OCI-LY7 (cell line): ENCODE data around the gene HYCC2. TPM values are rescaled to one million over a fixed set of nuclear protein-coding genes. Genes with fewer than 3 reads are reported as not detected.
"Not testable (repeated sequence)": the region's sequence is repeated elsewhere in the genome, so short reads cannot be mapped to it uniquely, and the experiment has no call there.

ENCODE experiments used
- BruUV-seq: library from RNA; stranded (reverse); fragments of 400-500 nt; replicated peaks from 2 replicates; lab custom pipeline; 2021; lab: Mats Ljungman, UMichigan
- CTCF ChIA-PET: fragments of 300-600 bp; sonication (Branson Sonifier 250); formaldehyde crosslinking; loops from one replicate; lab custom pipeline; 2022; ENCODE audit warnings: antibody characterized with exemption; ENCODE audit not compliant: unreplicated experiment; lab: Charles Lee
- POLR2A ChIA-PET: fragments of 300-600 bp; sonication (Branson Sonifier 250); formaldehyde crosslinking; loops from one replicate; lab custom pipeline; 2022; ENCODE audit warnings: antibody characterized with exemption; lab: Charles Lee
- DNase-seq: peaks from one replicate; pipeline ENCODE4 v3.0.0-alpha.2; 2015; ENCODE audit warnings: low spot score
- H2AFZ ChIP-seq: fragments of 200-600 bp; sonication (generic), shearing (Covaris generic); 2 replicates; pipeline ENCODE4 v1.6.1; 2014; ENCODE audit warnings: mild to moderate bottlenecking, antibody characterized with exemption, low read length, moderate library complexity
- H3K27ac ChIP-seq: fragments of 200-600 bp; sonication (generic); 2 replicates; pipeline ENCODE4 v1.5.1; 2014; ENCODE audit warnings: mixed run types, low read depth, mild to moderate bottlenecking, moderate library complexity, low read length, inconsistent platforms; ENCODE audit not compliant: poor library complexity, severe bottlenecking
- H3K36me3 ChIP-seq: fragments of 200-600 bp; sonication (generic); 2 replicates; pipeline ENCODE4 v1.6.1; 2014; ENCODE audit warnings: mild to moderate bottlenecking, antibody characterized with exemption, low read length, moderate library complexity, mixed read lengths; ENCODE audit not compliant: insufficient read depth
- H3K4me1 ChIP-seq: fragments of 200-600 bp; sonication (generic); 2 replicates; pipeline ENCODE4 v1.5.1; 2014; ENCODE audit warnings: mild to moderate bottlenecking, low read length; ENCODE audit not compliant: insufficient read depth, poor library complexity, severe bottlenecking
- H3K4me2 ChIP-seq: fragments of 200-600 bp; sonication (generic); 2 replicates; pipeline ENCODE4 v1.6.1; 2014; ENCODE audit warnings: mild to moderate bottlenecking, low read length
- H3K4me3 ChIP-seq: fragments of 200-600 bp; sonication (generic); 2 replicates; pipeline ENCODE4 v1.5.1; 2014; ENCODE audit warnings: mild to moderate bottlenecking, low read depth, low read length; ENCODE audit not compliant: poor library complexity, severe bottlenecking
- H3K79me2 ChIP-seq: fragments of 200-600 bp; sonication (generic); 2 replicates; pipeline ENCODE4 v1.6.1; 2016; ENCODE audit warnings: low read depth, mild to moderate bottlenecking, low read length, moderate library complexity, mixed read lengths; ENCODE audit not compliant: insufficient read depth
- H3K9me2 ChIP-seq: fragments of 200-600 bp; sonication (generic); 2 replicates; pipeline ENCODE4 v1.6.1; 2016; ENCODE audit warnings: mild to moderate bottlenecking, low read length, mixed read lengths; ENCODE audit not compliant: insufficient read depth
- H3K9me3 ChIP-seq: fragments of 200-600 bp; sonication (generic); 2 replicates; pipeline ENCODE4 v1.6.1; 2014; ENCODE audit warnings: mild to moderate bottlenecking, mixed run types, low read length, mixed read lengths
- H4K20me1 ChIP-seq: fragments of 200-600 bp; sonication (generic); 2 replicates; pipeline ENCODE4 v1.6.1; 2014; ENCODE audit warnings: mild to moderate bottlenecking, antibody characterized with exemption, low read length, moderate library complexity, mixed read lengths; ENCODE audit not compliant: insufficient read depth
- EZH2phosphoT487 ChIP-seq: fragments of 200-600 bp; sonication (generic); IDR thresholded peaks from 2 replicates; pipeline ENCODE4 v1.6.1; 2018; ENCODE audit warnings: low read depth, borderline replicate concordance, mild to moderate bottlenecking, mixed run types, antibody characterized with exemption, low read length, moderate library complexity, mixed read lengths
- intact Hi-C: fragments of 100-400 bp; cut with micrococcal nuclease; formaldehyde crosslinking; loops from one replicate; pipeline ENCODE4 v1.10.0; 2022; ENCODE audit not compliant: unreplicated experiment
- total RNA-seq, 2 experiments: library from RNA; depleted of rRNA in 1 of 2; stranded (reverse); fragments of >200 nt in 1 of 2; shearing (Covaris generic) in 1 of 2; gene quantifications; 2 replicates each; pipeline ENCODE4 v1.2.3, GENCODE V29; 2014 to 2022
- TF ChIP-seq, protein P1 (sequence below): fragments of 200-600 bp; sonication (generic); conservative IDR thresholded peaks from 2 replicates; pipeline ENCODE4 v1.5.1; 2014; ENCODE audit warnings: mild to moderate bottlenecking, antibody characterized with exemption, low read length, moderate library complexity, mixed read lengths

The HYCC2 gene
- total RNA-seq, 2 experiments from 2014 or later, result 8.6 to 22.0 TPM

DNA sequence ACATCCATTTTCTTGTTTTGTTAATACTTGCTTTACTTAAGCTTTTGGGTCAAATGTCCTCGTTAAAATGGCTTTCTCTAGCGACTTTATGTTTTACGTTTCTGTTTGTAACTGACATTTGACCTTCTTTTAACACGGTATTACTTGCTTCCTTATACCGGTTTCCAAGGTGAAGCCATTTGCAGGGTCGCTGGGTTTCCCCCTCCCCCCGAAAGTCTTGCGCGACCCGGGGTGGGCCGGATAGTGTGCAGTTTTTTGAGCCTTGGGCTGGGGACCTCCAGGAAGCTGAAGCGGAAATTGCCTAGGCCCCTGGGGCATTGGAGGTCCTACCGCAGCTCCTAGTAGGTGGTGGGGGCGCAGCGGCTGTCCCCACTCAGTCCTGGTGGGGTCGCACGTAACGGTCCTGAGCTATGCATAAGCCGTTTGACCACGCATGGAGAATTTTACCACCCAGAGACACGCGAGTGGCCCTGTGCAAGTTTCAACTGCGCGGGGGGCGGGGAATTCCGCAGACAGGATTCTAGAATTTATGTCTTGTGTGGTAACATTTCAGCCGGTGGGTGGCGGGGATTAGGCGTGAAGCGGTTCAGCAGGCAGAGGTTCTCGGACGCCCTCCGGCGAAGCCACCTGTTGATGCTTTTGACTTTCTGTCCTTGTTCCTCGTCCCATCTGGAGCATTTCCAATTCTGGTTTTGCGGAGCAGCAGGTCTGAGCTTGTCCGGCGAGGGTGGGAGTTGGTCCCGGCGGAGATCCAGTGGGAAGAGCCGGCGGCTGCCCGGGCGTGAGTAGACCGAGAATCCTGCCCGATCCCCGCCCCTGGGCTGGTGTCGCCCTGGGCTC, 46.9 kb upstream of the HYCC2 start:
- Histone ChIP-seq H3K27ac (peak overlapping the region; percentile 95), H3K79me2 (peaks cover 48% of the 10 kb centered on the region), H4K20me1 (no peaks in the 10 kb centered on the region), H2AFZ (peak overlapping the region; percentile 63), H3K4me3 (peak overlapping the region; percentile 81), H3K4me1 (peaks cover 43% of the 10 kb centered on the region), H3K36me3 (peaks cover 7% of the 10 kb centered on the region), H3K9me3 (peaks cover 8% of the 10 kb centered on the region; the same call in 1 of the 2 replicates), H3K4me2 (peak overlapping the region; percentile 89), H3K9me2 (no peaks in the 10 kb centered on the region)
- intact Hi-C loops, result loop anchor here (1.0 to 5.0 kb wide), 8 partner anchors 40 to 406 kb away; partner anchors contain the start of genes HYCC2, NIF3L1, ORC2 and PPIL3
- DNase-seq, result peak; percentile 91
- ChIA-PET CTCF (interaction anchor here (0.6 to 1.8 kb wide), 5 partner anchors 12 to 114 kb away, joined by 4 to 14 read pairs (median 5); no protein-coding TSS in a partner anchor), POLR2A (interaction anchor here (0.5 to 4.3 kb wide), 11 partner anchors 9 to 652 kb away, joined by 3 to 19 read pairs (median 5); partner anchors contain the start of genes NIF3L1 and PPIL3)
- TF ChIP-seq, protein P1, sequence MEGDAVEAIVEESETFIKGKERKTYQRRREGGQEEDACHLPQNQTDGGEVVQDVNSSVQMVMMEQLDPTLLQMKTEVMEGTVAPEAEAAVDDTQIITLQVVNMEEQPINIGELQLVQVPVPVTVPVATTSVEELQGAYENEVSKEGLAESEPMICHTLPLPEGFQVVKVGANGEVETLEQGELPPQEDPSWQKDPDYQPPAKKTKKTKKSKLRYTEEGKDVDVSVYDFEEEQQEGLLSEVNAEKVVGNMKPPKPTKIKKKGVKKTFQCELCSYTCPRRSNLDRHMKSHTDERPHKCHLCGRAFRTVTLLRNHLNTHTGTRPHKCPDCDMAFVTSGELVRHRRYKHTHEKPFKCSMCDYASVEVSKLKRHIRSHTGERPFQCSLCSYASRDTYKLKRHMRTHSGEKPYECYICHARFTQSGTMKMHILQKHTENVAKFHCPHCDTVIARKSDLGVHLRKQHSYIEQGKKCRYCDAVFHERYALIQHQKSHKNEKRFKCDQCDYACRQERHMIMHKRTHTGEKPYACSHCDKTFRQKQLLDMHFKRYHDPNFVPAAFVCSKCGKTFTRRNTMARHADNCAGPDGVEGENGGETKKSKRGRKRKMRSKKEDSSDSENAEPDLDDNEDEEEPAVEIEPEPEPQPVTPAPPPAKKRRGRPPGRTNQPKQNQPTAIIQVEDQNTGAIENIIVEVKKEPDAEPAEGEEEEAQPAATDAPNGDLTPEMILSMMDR, result peak; percentile 85
- TF ChIP-seq EZH2phosphoT487, result no peak
- no TSS peak for BruUV-seq

DNA sequence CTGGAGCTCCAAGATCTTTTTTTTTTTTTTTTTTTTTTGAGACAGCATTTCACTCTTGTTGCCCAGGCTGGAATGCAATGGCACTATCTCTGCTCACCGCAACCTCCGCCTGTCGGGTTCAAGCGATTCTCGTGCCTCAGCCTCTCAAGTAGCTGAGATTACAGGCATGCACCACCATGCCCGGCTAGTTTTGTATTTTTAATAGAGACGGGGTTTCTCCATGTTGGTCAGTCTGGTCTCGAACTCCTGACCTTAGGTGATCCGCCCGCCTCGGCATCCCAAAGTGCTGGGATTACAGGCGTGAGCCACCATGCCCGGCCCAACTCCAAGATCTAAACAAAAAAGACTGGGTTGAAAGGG, 46.2 kb upstream of the HYCC2 start:
- H2AFZ ChIP-seq, result peak overlapping the region; percentile 63; the same call in 1 of the 2 replicates
- ChIA-PET CTCF (interaction anchor here (0.6 to 1.8 kb wide), 6 partner anchors 11 to 276 kb away, joined by 4 to 14 read pairs (median 4); no protein-coding TSS in a partner anchor), POLR2A (interaction anchor here (0.5 to 4.3 kb wide), 13 partner anchors 9 to 663 kb away, joined by 3 to 19 read pairs (median 4); partner anchors contain the start of genes ALS2, NIF3L1 and PPIL3)
- peak overlapping the region; percentile 89 for H3K4me2 ChIP-seq
- H4K20me1 ChIP-seq, H3K9me3 ChIP-seq, H3K36me3 ChIP-seq, DNase-seq, BruUV-seq, H3K9me2 ChIP-seq: not testable (repeated sequence)
- intact Hi-C loops, result loop anchor here (1.0 to 5.0 kb wide), 9 partner anchors 41 to 405 kb away; partner anchors contain the start of genes BZW1, HYCC2, NIF3L1 and ORC2
- peak overlapping the region; percentile 95 for H3K27ac ChIP-seq
- peak overlapping the region; percentile 81 for H3K4me3 ChIP-seq
- H3K79me2 ChIP-seq, result peaks cover 42% of the 10 kb centered on the region
- peaks cover 37% of the 10 kb centered on the region for H3K4me1 ChIP-seq
